H1 (cell line): ENCODE results near the gene AMBN. TPM values are rescaled to one million over a fixed set of nuclear protein-coding genes. Genes with fewer than 3 reads are reported as not detected.

ENCODE experiments used
- CTCF ChIA-PET: fragments of 300-600 bp; sonication (Branson Sonifier 250); formaldehyde crosslinking; loops from one replicate; lab custom pipeline; 2021; ENCODE audit not compliant: partially characterized antibody; lab: Charles Lee
- POLR2A ChIA-PET: fragments of 300-600 bp; sonication (Branson Sonifier 250); formaldehyde crosslinking; loops from one replicate; lab custom pipeline; 2021; ENCODE audit warnings: inconsistent platforms; ENCODE audit not compliant: partially characterized antibody; lab: Charles Lee
- DNase-seq, 2 experiments: peaks; one replicate each; pipeline versions ENCODE4 v3.0.0 to v3.0.0-alpha.2; 2010 to 2022; ENCODE audit warnings: low spot score in 2 of 2, low read depth in 1 of 2, mixed read lengths in 1 of 2
- FAIRE-seq: peaks from 2 replicates; lab custom pipeline; 2011; peaks lifted over from hg19 to GRCh38; lab: Jason Lieb, UNC
- H2AFZ ChIP-seq: 2 replicates; pipeline ENCODE4 v1.8.1; 2012; ENCODE audit warnings: low read length, inconsistent platforms
- H2AK5ac ChIP-seq: 2 replicates; pipeline ENCODE4 v1.6.1; 2013; ENCODE audit warnings: low read depth, low read length
- H2BK120ac ChIP-seq: replicated peaks from 2 replicates; pipeline ENCODE3; 2013; ENCODE audit warnings: low read depth, low read length, inconsistent platforms
- H2BK12ac ChIP-seq: 2 replicates; pipeline ENCODE4 v1.6.1; 2013; ENCODE audit warnings: low read depth, low read length
- H2BK15ac ChIP-seq: 2 replicates; pipeline ENCODE4 v1.6.1; 2013; ENCODE audit warnings: low read length
- H2BK20ac ChIP-seq: 2 replicates; pipeline ENCODE4 v1.6.1; 2013; ENCODE audit warnings: low read length
- H2BK5ac ChIP-seq: 2 replicates; pipeline ENCODE4 v1.6.1; 2013; ENCODE audit warnings: low read depth, low read length
- H3K14ac ChIP-seq: 2 replicates; pipeline ENCODE4 v1.6.1; 2013; ENCODE audit warnings: inconsistent platforms; ENCODE audit not compliant: insufficient read length
- H3K18ac ChIP-seq: 2 replicates; pipeline ENCODE4 v1.6.1; 2013; ENCODE audit warnings: low read length; ENCODE audit errors: extremely low read depth
- H3K23ac ChIP-seq: 2 replicates; pipeline ENCODE4 v1.6.1; 2013; ENCODE audit warnings: inconsistent platforms; ENCODE audit not compliant: insufficient read length
- H3K23me2 ChIP-seq: 2 replicates; pipeline ENCODE4 v1.6.1; 2013; ENCODE audit warnings: low read depth, low read length
- H3K27ac ChIP-seq: 2 replicates; pipeline ENCODE4 v1.6.1; 2011; ENCODE audit warnings: low read depth, low read length, inconsistent platforms
- H3K27me3 ChIP-seq, 4 experiments: replicated peaks in 1 of 4; 1 replicate in 1 of 4; 2 replicates in 3 of 4; pipeline versions ENCODE4 v1.6.1 to v1.8.1; 2011 to 2013; ENCODE audit warnings: low read length in 3 of 4, mild to moderate bottlenecking in 3 of 4, inconsistent platforms in 2 of 4, mixed read lengths in 2 of 4, moderate library complexity in 1 of 4; ENCODE audit not compliant: control insufficient read depth in 3 of 4, insufficient read depth in 3 of 4; ENCODE audit errors: extremely low read depth in 1 of 4
- H3K36me3 ChIP-seq, 4 experiments: 2 replicates each; pipeline versions ENCODE4 v1.6.1 to v1.8.1; 2011 to 2013; ENCODE audit warnings: mild to moderate bottlenecking in 4 of 4, low read length in 3 of 4, moderate library complexity in 2 of 4, control low read depth in 1 of 4, inconsistent platforms in 1 of 4; ENCODE audit not compliant: insufficient read depth in 4 of 4, control insufficient read depth in 2 of 4
- H3K4ac ChIP-seq: replicated peaks from 2 replicates; pipeline ENCODE3; 2013; ENCODE audit warnings: low read length, low read depth, mixed read lengths, inconsistent platforms; ENCODE audit not compliant: insufficient read length
- H3K4me1 ChIP-seq, 4 experiments: replicated peaks in 1 of 4; 1 replicate in 1 of 4; 2 replicates in 3 of 4; pipeline versions ENCODE4 v1.6.1 to v1.8.1; 2011 to 2013; ENCODE audit warnings: low read length in 3 of 4, inconsistent platforms in 2 of 4, mixed read lengths in 1 of 4; ENCODE audit not compliant: insufficient read depth in 4 of 4, control insufficient read depth in 3 of 4
- H3K4me2 ChIP-seq, 2 experiments: 2 replicates each; pipeline versions ENCODE4 v1.6.1 to v1.8.1; 2011 to 2013; ENCODE audit warnings: low read depth in 2 of 2, low read length in 2 of 2, control low read depth in 1 of 2, inconsistent platforms in 1 of 2, mild to moderate bottlenecking in 1 of 2; ENCODE audit not compliant: insufficient read depth in 1 of 2
- H3K4me3 ChIP-seq, 4 experiments: fragments of 200-600, 300-600 bp in 1 of 4; sonication (generic), shearing (Covaris generic), sonication (Bioruptor Twin) in 1 of 4; 2 replicates each; pipeline versions ENCODE4 v1.5.1 to v1.8.1; 2011 to 2016; ENCODE audit warnings: low read length in 4 of 4, low read depth in 3 of 4, control low read depth in 2 of 4, inconsistent platforms in 2 of 4, mild to moderate bottlenecking in 2 of 4, mixed read lengths in 1 of 4, moderate library complexity in 1 of 4; ENCODE audit not compliant: insufficient read depth in 2 of 4; ENCODE audit errors: extremely low read depth in 1 of 4
- H3K56ac ChIP-seq: replicated peaks from 2 replicates; pipeline ENCODE3; 2013; ENCODE audit warnings: low read depth, mild to moderate bottlenecking, mixed read lengths, low read length, inconsistent platforms; ENCODE audit not compliant: insufficient read length
- H3K79me1 ChIP-seq: 2 replicates; pipeline ENCODE4 v1.6.1; 2013; ENCODE audit warnings: low read depth, low read length, control low read depth
- H3K79me2 ChIP-seq, 2 experiments: 2 replicates each; pipeline versions ENCODE4 v1.6.1 to v1.8.1; 2012 to 2013; ENCODE audit warnings: low read length in 2 of 2, mild to moderate bottlenecking in 2 of 2, inconsistent platforms in 1 of 2; ENCODE audit not compliant: insufficient read depth in 2 of 2, control insufficient read depth in 1 of 2
- H3K9ac ChIP-seq, 4 experiments: replicated peaks in 1 of 4; 1 replicate in 1 of 4; 2 replicates in 3 of 4; pipeline versions ENCODE4 v1.6.1 to v1.8.1; 2011 to 2013; ENCODE audit warnings: low read depth in 3 of 4, low read length in 3 of 4, control low read depth in 2 of 4, mild to moderate bottlenecking in 2 of 4, moderate library complexity in 2 of 4, inconsistent platforms in 1 of 4; ENCODE audit errors: extremely low read depth in 1 of 4
- H3K9me3 ChIP-seq, 2 experiments: 2 replicates each; pipeline versions ENCODE4 v1.6.1 to v1.8.1; 2012 to 2013; ENCODE audit warnings: mild to moderate bottlenecking in 2 of 2, moderate library complexity in 2 of 2, control low read depth in 1 of 2, inconsistent platforms in 1 of 2, low read depth in 1 of 2, low read length in 1 of 2, mixed read lengths in 1 of 2; ENCODE audit not compliant: insufficient read depth in 2 of 2
- H4K20me1 ChIP-seq, 2 experiments: replicated peaks in 1 of 2; 2 replicates each; pipeline versions ENCODE3 to v1.8.1; 2011 to 2013; ENCODE audit warnings: inconsistent platforms in 2 of 2, low read length in 2 of 2, mild to moderate bottlenecking in 1 of 2; ENCODE audit not compliant: insufficient read depth in 2 of 2, control insufficient read depth in 1 of 2
- H4K5ac ChIP-seq: 2 replicates; pipeline ENCODE4 v1.6.1; 2013; ENCODE audit warnings: low read length, low read depth, mixed read lengths, inconsistent platforms; ENCODE audit not compliant: insufficient read length
- H4K8ac ChIP-seq: 2 replicates; pipeline ENCODE4 v1.8.0; 2013; ENCODE audit warnings: mild to moderate bottlenecking, moderate library complexity, low read length, inconsistent platforms; ENCODE audit not compliant: insufficient read depth; ENCODE audit errors: extremely low read depth
- H4K91ac ChIP-seq: replicated peaks from 2 replicates; pipeline ENCODE3; 2013; ENCODE audit warnings: low read length, mixed read lengths, inconsistent platforms; ENCODE audit not compliant: insufficient read length
- BCL11A ChIP-seq, 2 experiments: IDR thresholded peaks; one replicate each; pipeline ENCODE4 v1.6.1; 2011; ENCODE audit warnings: low read depth in 2 of 2, low read length in 2 of 2, mild to moderate bottlenecking in 2 of 2
- EZH2 ChIP-seq: fragments of 200-600 bp; sonication (generic); IDR thresholded peaks from 2 replicates; pipeline ENCODE4 v1.7.1; 2012; ENCODE audit warnings: low read depth, mild to moderate bottlenecking, moderate library complexity, low read length, inconsistent platforms; ENCODE audit not compliant: severe bottlenecking
- JUN ChIP-seq: IDR thresholded peaks from 2 replicates; pipeline ENCODE4 v1.6.1; 2011; ENCODE audit warnings: low read depth, mild to moderate bottlenecking, improper control_type of control experiment, low read length
- JUND ChIP-seq: IDR thresholded peaks from 2 replicates; pipeline ENCODE4 v1.6.1; 2011; ENCODE audit warnings: mild to moderate bottlenecking, improper control_type of control experiment, low read length
- POLR2A ChIP-seq, 2 experiments: IDR thresholded peaks; 1 replicate in 1 of 2; 2 replicates in 1 of 2; pipeline ENCODE4 v1.6.1; 2011; ENCODE audit warnings: low read depth in 2 of 2, low read length in 2 of 2, mild to moderate bottlenecking in 2 of 2; ENCODE audit errors: control extremely low read depth in 1 of 2
- SIX5 ChIP-seq: IDR thresholded peaks from 2 replicates; pipeline ENCODE4 v1.6.1; 2011; ENCODE audit warnings: mild to moderate bottlenecking, low read depth, low read length
- SP1 ChIP-seq: IDR thresholded peaks from 2 replicates; pipeline ENCODE4 v1.6.1; 2011; ENCODE audit warnings: low read depth, low read length
- SUZ12 ChIP-seq: fragments of 200-600 bp; sonication (generic); IDR thresholded peaks from 2 replicates; pipeline ENCODE4 v1.6.1; 2012; ENCODE audit warnings: mild to moderate bottlenecking, inconsistent platforms, low read length, moderate library complexity, mixed read lengths
- USF2 ChIP-seq: IDR thresholded peaks from 2 replicates; pipeline ENCODE4 v1.6.1; 2011; ENCODE audit warnings: low read length, improper control_type of control experiment
- WGBS, 2 experiments: shearing (Covaris generic) in 1 of 2; methylation state at CpG; one replicate each; pipeline versions ENCODE4 v1.1.6 to v1.1.7; 2013 to 2015; ENCODE audit warnings: low lambda C conversion rate in 2 of 2, mixed read lengths in 2 of 2, inconsistent platforms in 1 of 2, low coverage in 1 of 2, missing lambda C conversion rate in 1 of 2; ENCODE audit not compliant: insufficient replicate concordance in 2 of 2, insufficient coverage in 1 of 2, insufficient read length in 1 of 2; ENCODE audit errors: extremely low coverage in 1 of 2, missing lambda C conversion rate in 1 of 2; 5-methylcytosine and 5-hydroxymethylcytosine counted together
- polyA plus RNA-seq, 7 experiments: library from polyadenylated mRNA; depleted of rRNA in 3 of 7; stranded (reverse) in 5 of 7; unstranded in 2 of 7; fragments of >200 nt in 5 of 7; fragments of 200-250 nt in 2 of 7; gene quantifications; 1 replicate in 5 of 7; 2 replicates in 1 of 7; 4 replicates in 1 of 7; pipeline versions ENCODE4 v1.2.1 to v1.2.3, GENCODE V29; 2011 to 2013; ENCODE audit warnings: missing spikeins in 2 of 7, mixed read lengths in 2 of 7
- total RNA-seq: library from RNA; stranded (reverse); fragmentation: NEBNext Ultra II Directional; extraction: Animal tissue kit (Norgen Biotek cat#: 25700); gene quantifications from 2 replicates; pipeline ENCODE4 v1.2.1, GENCODE V29; 2021

The AMBN gene
- total and polyA plus RNA-seq, 2 of the 8 experiments (the other 6 are each of a cell fraction or from before 2014, with no cell fraction given) = not detected

GRCh38 chr4:70583952-70584834 is 7.9 kb upstream of the AMBN start:
- no peak overlapping the region for H3K18ac ChIP-seq
- H3K27ac ChIP-seq = no peak overlapping the region
- no peak overlapping the region for H2BK5ac ChIP-seq
- no peak overlapping the region for H2BK15ac ChIP-seq
- no peak overlapping the region for H2BK120ac ChIP-seq
- H3K14ac ChIP-seq = no peak overlapping the region
- no peak overlapping the region for H2BK12ac ChIP-seq
- no peak overlapping the region for H3K4me2 ChIP-seq
- H3K23ac ChIP-seq = no peak overlapping the region
- H3K56ac ChIP-seq = no peak overlapping the region
- H3K23me2 ChIP-seq = no peaks in the 10 kb centered on the region
- WGBS, 2 experiments = 88% methylated on average over 9 of the region's 9 CpGs; no CpG with 5 or more reads in 1 of the 2 experiments
- H3K27me3 ChIP-seq = no peaks in the 10 kb centered on the region
- ChIA-PET POLR2A (no interaction called here), CTCF (interaction anchor here (0.7 kb wide), 1 partner anchor 604 kb away, joined by 3 read pairs; no protein-coding TSS in a partner anchor)
- H3K36me3 ChIP-seq = no peaks in the 10 kb centered on the region
- no peak for FAIRE-seq
- no peak overlapping the region for H3K4ac ChIP-seq
- H3K79me2 ChIP-seq = no peaks in the 10 kb centered on the region
- no peak overlapping the region for H4K5ac ChIP-seq
- H3K4me3 ChIP-seq = no peak overlapping the region
- no peaks in the 10 kb centered on the region for H3K9me3 ChIP-seq
- 0 out of 2 replicates have a peak overlapping the region, but pooled peaks have one; percentile 26 for H2AFZ ChIP-seq
- no peak overlapping the region for H4K8ac ChIP-seq
- no peaks in the 10 kb centered on the region for H3K4me1 ChIP-seq
- no peak overlapping the region for H4K91ac ChIP-seq
- H3K79me1 ChIP-seq = no peaks in the 10 kb centered on the region
- no peak overlapping the region for H2BK20ac ChIP-seq
- no peak overlapping the region for H2AK5ac ChIP-seq
- no peaks in the 10 kb centered on the region for H4K20me1 ChIP-seq
- no peak overlapping the region for H3K9ac ChIP-seq
- no peak for DNase-seq
- TF ChIP-seq USF2 (no peak), SIX5 (no peak), BCL11A (IDR thresholded peaks at IDR 0.05; ENCODE audit: low read depth in 2 of 2, low read length in 2 of 2) (no peak), POLR2A (IDR thresholded peaks at IDR 0.05; ENCODE audit: control extremely low read depth in 1 of 2, low read depth in 2 of 2, low read length in 2 of 2) (no peak), JUN (no peak), SP1 (no peak), JUND (no peak), EZH2 (no peak), SUZ12 (no peak)
